ENCODE measurements around the gene TVP23A.

TVP23A gene

DNA sequence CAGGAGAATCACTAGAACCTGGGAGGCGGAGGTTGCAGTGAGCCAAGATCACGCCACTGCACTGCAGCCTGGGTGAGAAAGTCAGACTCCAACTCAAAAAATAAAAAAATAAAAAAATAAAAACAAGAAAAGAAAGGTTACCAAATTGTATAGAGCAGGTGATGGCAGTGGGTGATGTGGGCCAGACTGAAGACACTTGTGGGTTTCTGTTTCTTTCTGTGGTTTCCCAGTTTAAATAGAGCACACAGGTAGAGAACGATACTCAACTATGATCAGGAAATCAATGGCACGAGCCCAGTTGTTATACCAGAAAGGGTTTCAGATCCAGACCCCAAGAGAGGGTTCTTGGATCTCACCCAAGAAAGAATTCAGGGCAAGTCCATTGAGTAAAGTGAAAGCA lies 42.3 kb downstream of the TVP23A start:
- H3K9ac ChIP-seq (ENCODE audit: low read length): no peak overlapping the region
- no peak overlapping the region for H3K27ac ChIP-seq (ENCODE audit: low read depth, low read length)
- no peak overlapping the region for H3K4me3 ChIP-seq (ENCODE audit: low read length)
- no peaks in the 10 kb centered on the region for H3K36me3 ChIP-seq (ENCODE audit: control insufficient read depth, insufficient read depth, low read length)
- no peaks in the 10 kb centered on the region for H3K4me1 ChIP-seq (ENCODE audit: control insufficient read depth, insufficient read depth, low read length)
- no peaks in the 10 kb centered on the region for H3K27me3 ChIP-seq (ENCODE audit: control insufficient read depth, insufficient read depth, low read length)

DNA sequence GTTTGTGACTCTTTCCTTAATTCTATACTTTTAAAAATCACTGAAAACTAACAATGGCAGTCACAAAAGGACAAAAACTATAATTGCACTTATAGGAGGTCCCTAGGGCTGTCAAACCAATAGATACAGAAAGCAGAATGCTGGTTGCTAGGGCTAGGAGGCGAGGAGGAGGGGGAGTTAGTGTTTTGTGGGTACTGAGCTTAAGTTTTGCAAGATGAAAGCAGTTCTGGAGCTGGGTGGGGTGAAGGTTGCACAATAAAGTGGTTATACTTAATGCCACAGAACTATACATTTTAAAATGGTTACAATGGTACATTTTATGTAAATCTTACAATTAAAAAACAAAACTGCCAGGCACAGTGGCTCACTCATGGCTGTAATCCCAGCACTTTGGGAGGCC lies 47.7 kb downstream of the TVP23A start:
- no peaks in the 10 kb centered on the region for H3K27me3 ChIP-seq (ENCODE audit: control insufficient read depth, insufficient read depth, low read length)
- H3K4me1 ChIP-seq (ENCODE audit: control insufficient read depth, insufficient read depth, low read length): no peaks in the 10 kb centered on the region
- H3K27ac ChIP-seq (ENCODE audit: low read depth, low read length): no peak overlapping the region
- H3K36me3 ChIP-seq (ENCODE audit: control insufficient read depth, insufficient read depth, low read length): peaks cover 2% of the 10 kb centered on the region
- no peak overlapping the region for H3K4me3 ChIP-seq (ENCODE audit: low read length)
- no peak overlapping the region for H3K9ac ChIP-seq (ENCODE audit: low read length)

DNA sequence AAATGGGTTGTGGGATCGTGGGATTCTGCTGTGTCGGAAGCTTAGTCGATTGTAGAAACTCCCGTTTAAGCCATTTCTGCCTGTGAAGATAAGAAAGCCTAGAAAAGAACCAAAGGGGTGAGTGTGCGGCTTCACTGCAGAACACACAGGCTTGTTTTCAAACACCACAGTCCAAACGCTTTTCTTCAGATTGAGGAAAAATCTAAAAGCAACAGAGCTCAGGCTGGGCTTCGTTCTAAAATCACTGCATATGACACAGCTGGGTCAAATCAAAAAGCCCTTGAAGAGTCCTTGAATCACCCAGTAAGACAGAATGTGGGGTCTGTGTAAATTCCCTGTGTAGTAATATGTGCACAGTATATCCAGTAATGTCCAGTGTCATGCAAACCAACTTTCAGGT lies 49.2 kb downstream of the TVP23A start:
- H3K9ac ChIP-seq (ENCODE audit: low read length): no peak overlapping the region
- no peaks in the 10 kb centered on the region for H3K27me3 ChIP-seq (ENCODE audit: control insufficient read depth, insufficient read depth, low read length)
- no peak overlapping the region for H3K4me3 ChIP-seq (ENCODE audit: low read length)
- H3K4me1 ChIP-seq (ENCODE audit: control insufficient read depth, insufficient read depth, low read length): no peaks in the 10 kb centered on the region
- no peak overlapping the region for H3K27ac ChIP-seq (ENCODE audit: low read depth, low read length)
- peaks cover 2% of the 10 kb centered on the region for H3K36me3 ChIP-seq (ENCODE audit: control insufficient read depth, insufficient read depth, low read length)

DNA sequence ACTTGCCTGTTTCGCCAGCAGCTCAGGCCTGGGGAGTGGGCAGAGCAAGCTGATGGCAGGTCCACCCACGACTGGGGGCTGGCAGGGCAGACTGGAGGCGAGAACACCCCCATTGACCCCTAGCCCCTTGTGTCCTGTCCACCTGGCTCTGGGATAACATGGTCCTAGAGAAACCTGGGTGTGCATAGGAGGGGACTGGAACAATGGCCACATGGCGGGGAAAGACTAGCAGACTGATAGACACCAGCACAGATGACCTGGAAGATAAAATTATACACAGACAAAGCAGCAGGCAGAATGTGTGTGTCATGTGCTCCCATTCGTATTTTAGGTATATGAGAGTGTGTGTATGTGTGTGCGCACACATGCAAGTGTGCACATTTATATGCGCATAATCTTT lies 51.5 kb downstream of the TVP23A start:
- Histone ChIP-seq H3K27me3 (ENCODE audit: control insufficient read depth, insufficient read depth, low read length) (no peaks in the 10 kb centered on the region), H3K9ac (ENCODE audit: low read length) (no peak overlapping the region), H3K4me3 (ENCODE audit: low read length) (no peak overlapping the region), H3K27ac (ENCODE audit: low read depth, low read length) (no peak overlapping the region), H3K4me1 (ENCODE audit: control insufficient read depth, insufficient read depth, low read length) (no peaks in the 10 kb centered on the region), H3K36me3 (ENCODE audit: control insufficient read depth, insufficient read depth, low read length) (peaks cover 16% of the 10 kb centered on the region)

DNA sequence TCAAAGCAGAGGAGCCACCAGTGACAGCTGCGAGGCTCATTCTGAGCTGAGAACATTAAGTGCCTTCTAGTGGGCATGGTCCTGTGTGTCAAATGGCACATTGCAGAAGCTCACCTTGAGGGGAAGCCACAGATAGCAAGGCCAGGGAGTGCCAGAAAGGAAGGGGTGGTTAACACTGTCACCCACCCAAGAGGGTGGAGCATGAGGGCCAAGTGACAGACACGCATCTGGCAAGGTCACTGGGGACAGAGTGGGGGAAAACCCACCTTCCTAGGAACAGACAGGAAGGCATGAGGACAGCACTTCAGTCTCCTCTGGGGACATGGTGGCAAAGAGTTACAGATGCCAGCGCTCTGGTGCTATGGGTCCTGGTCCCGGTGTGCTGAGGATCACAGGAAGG lies 52.8 kb downstream of the TVP23A start:
- no peaks in the 10 kb centered on the region for H3K27me3 ChIP-seq (ENCODE audit: control insufficient read depth, insufficient read depth, low read length)
- no peaks in the 10 kb centered on the region for H3K4me1 ChIP-seq (ENCODE audit: control insufficient read depth, insufficient read depth, low read length)
- no peak overlapping the region for H3K27ac ChIP-seq (ENCODE audit: low read depth, low read length)
- no peak overlapping the region for H3K9ac ChIP-seq (ENCODE audit: low read length)
- peaks cover 16% of the 10 kb centered on the region for H3K36me3 ChIP-seq (ENCODE audit: control insufficient read depth, insufficient read depth, low read length)
- no peak overlapping the region for H3K4me3 ChIP-seq (ENCODE audit: low read length)

DNA sequence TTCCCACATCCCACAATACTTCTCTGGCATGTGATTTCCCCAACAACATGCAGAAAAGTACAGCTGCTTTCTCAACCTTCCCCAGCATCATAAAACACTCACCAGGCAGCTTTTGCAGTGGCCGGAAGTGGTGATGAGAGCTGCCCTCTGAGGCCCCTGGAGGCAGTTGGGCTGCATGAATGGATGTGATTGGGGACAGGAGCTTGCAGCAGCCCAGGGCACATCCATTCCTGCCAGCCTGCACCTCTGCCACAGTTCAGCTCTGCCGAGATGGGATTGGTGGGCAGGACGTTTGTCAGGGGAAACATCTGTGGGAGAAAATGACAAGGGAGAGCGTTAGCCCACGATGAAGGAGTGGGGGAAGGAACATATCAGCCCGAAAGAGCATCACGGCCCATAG lies 55.1 kb downstream of the TVP23A start:
- no peak overlapping the region for H3K9ac ChIP-seq (ENCODE audit: low read length)
- no peaks in the 10 kb centered on the region for H3K4me1 ChIP-seq (ENCODE audit: control insufficient read depth, insufficient read depth, low read length)
- H3K36me3 ChIP-seq (ENCODE audit: control insufficient read depth, insufficient read depth, low read length): peaks cover 29% of the 10 kb centered on the region
- no peak overlapping the region for H3K27ac ChIP-seq (ENCODE audit: low read depth, low read length)
- H3K27me3 ChIP-seq (ENCODE audit: control insufficient read depth, insufficient read depth, low read length): no peaks in the 10 kb centered on the region
- no peak overlapping the region for H3K4me3 ChIP-seq (ENCODE audit: low read length)

DNA sequence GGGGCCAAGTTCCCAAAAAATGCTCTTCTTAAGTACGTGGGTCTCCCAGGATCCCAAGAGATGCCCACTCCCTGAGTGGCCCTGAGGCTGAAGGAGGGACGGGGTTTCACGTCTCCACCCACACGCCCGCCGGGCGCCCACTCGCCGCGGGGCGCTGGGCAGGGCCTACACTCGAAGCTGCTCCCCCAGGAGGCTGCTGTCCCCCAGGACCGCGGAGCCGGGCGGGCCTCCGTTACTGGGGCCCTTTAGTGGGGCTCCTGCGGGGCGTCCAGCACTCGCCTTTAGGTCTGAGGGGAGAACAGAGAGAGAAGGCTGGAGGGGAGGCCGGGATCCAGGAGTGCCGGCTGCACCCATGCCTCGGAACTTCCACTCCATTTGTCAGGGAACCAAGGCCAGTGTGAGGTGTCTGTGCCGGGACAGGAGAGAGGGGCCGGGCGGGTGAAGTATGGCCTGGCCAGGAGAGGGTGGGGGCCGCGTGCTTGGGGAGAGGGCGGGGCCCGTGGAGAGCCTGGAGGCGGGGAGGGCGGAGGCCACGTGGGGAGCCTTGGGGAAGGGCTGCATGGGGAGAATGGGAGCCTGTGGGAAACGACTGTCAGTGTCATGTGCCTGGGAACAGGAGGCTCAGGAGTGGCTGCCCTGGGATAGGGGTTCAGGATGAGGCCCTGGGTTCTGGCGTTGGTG lies 56.1 kb downstream of the TVP23A start:
- no peak overlapping the region for H3K27ac ChIP-seq (ENCODE audit: low read depth, low read length)
- no peaks in the 10 kb centered on the region for H3K4me1 ChIP-seq (ENCODE audit: control insufficient read depth, insufficient read depth, low read length)
- H3K36me3 ChIP-seq (ENCODE audit: control insufficient read depth, insufficient read depth, low read length): peaks cover 32% of the 10 kb centered on the region
- H3K27me3 ChIP-seq (ENCODE audit: control insufficient read depth, insufficient read depth, low read length): no peaks in the 10 kb centered on the region
- H3K4me3 ChIP-seq (ENCODE audit: low read length): no peak overlapping the region
- H3K9ac ChIP-seq (ENCODE audit: low read length): no peak overlapping the region

DNA sequence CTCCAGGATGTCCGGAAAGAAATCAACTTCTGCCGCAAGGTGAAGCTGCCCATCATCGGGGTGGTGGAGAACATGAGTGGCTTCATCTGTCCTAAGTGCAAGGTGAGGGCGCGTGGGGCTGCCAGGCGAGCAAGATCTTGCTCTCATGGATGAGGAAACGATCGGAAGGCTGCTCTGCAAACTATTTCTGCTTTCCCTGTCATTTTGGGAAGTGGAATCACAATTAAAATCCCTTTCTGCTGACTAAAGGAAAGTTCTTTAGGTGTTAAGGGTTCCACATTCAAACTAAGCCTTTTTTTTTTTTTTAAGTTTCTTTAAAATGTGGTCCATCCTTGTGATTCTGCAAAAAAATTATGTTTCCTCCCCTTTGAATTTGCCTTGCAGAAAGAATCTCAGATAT lies 57.2 kb downstream of the TVP23A start:
- Histone ChIP-seq H3K36me3 (ENCODE audit: control insufficient read depth, insufficient read depth, low read length) (peaks cover 35% of the 10 kb centered on the region), H3K27ac (ENCODE audit: low read depth, low read length) (no peak overlapping the region), H3K4me3 (ENCODE audit: low read length) (no peak overlapping the region), H3K27me3 (ENCODE audit: control insufficient read depth, insufficient read depth, low read length) (no peaks in the 10 kb centered on the region), H3K4me1 (ENCODE audit: control insufficient read depth, insufficient read depth, low read length) (no peaks in the 10 kb centered on the region), H3K9ac (ENCODE audit: low read length) (no peak overlapping the region)

DNA sequence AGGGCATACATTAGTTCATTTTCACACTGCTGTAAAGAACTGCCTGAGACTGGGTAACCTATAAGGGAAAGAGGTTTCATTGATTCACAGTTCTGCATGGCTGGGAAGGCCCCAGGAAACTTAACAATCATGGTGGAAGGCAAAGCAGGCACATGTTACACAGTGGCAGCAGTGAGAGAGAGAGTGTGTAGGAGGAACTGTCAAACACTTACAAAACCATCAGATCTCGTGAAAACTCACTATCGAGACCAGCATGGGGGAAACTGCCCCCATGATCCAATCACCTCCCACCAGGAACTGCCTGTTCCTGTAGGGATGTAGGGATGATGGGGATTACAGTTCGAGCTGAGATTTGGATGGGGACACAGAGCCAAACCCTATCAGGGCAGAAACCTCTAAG lies 57.7 kb downstream of the TVP23A start:
- Histone ChIP-seq H3K27ac (ENCODE audit: low read depth, low read length) (no peak overlapping the region), H3K27me3 (ENCODE audit: control insufficient read depth, insufficient read depth, low read length) (no peaks in the 10 kb centered on the region), H3K9ac (ENCODE audit: low read length) (no peak overlapping the region), H3K4me3 (ENCODE audit: low read length) (no peak overlapping the region), H3K4me1 (ENCODE audit: control insufficient read depth, insufficient read depth, low read length) (no peaks in the 10 kb centered on the region), H3K36me3 (ENCODE audit: control insufficient read depth, insufficient read depth, low read length) (peaks cover 35% of the 10 kb centered on the region)

DNA sequence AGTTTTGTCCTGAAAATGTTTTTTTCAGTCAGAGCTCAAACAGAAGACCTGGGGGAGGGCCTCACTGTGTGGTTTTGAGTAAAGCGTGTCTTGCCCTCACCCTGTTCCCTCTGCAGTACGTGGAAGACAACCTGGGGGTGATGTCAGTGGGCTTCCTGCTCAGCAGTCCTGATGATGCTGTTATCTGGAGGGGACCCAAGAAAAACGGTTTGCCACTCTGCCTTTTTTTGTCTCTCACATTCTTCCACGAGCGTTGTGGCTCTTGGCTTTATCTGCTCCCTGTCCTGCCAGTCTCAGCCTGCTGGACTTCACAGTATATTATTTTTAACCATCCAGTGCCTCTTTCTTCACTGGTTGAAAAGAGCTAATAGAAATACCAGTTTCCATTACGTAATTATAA lies 62.0 kb downstream of the TVP23A start:
- Histone ChIP-seq H3K27ac (ENCODE audit: low read depth, low read length) (no peak overlapping the region), H3K9ac (ENCODE audit: low read length) (no peak overlapping the region), H3K27me3 (ENCODE audit: control insufficient read depth, insufficient read depth, low read length) (no peaks in the 10 kb centered on the region), H3K4me1 (ENCODE audit: control insufficient read depth, insufficient read depth, low read length) (no peaks in the 10 kb centered on the region), H3K36me3 (ENCODE audit: control insufficient read depth, insufficient read depth, low read length) (peaks cover 27% of the 10 kb centered on the region), H3K4me3 (ENCODE audit: low read length) (no peak overlapping the region)

DNA sequence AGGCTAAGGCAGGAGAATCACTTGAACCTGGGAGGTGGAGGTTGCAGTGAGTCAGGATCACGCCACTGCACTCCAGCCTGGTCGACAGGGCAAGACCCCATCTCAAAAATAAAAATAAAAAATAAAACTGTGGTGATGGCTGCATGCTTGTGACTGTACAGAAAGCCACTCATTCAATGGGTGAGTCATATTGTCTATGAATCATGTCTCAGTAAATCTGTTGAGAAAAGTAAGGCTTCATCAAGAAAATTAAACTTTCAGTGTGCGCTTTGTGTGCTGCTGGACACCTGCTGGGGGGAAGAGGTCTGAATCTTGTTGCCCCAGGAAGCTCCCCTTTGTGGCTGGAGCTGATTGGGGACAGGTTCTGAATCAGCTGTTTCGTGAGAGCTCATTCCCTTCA lies 63.7 kb downstream of the TVP23A start:
- Histone ChIP-seq H3K36me3 (ENCODE audit: control insufficient read depth, insufficient read depth, low read length) (peaks cover 29% of the 10 kb centered on the region), H3K9ac (ENCODE audit: low read length) (no peak overlapping the region), H3K4me1 (ENCODE audit: control insufficient read depth, insufficient read depth, low read length) (no peaks in the 10 kb centered on the region), H3K27me3 (ENCODE audit: control insufficient read depth, insufficient read depth, low read length) (no peaks in the 10 kb centered on the region), H3K27ac (ENCODE audit: low read depth, low read length) (no peak overlapping the region), H3K4me3 (ENCODE audit: low read length) (no peak overlapping the region)

DNA sequence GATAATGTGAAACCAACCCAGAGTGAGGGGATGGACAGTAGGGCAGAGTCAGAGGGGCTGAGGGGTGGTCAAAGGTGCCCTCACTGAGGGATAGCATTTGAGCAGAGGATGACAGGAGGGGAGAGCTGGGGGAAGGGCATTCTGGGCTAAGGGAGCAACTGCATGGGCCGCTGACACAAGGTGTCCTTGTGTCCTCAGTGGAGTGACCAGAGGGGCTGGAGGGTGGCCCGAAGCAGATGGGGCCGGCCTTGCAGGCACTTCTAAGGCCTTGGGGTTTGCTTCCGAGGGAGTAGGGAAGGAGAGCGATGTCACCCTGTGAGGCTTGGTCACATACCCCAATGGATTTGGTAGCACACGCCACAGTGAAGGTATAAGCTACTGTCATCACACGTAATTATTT lies 64.9 kb downstream of the TVP23A start:
- H3K36me3 ChIP-seq (ENCODE audit: control insufficient read depth, insufficient read depth, low read length): peaks cover 21% of the 10 kb centered on the region
- no peak overlapping the region for H3K9ac ChIP-seq (ENCODE audit: low read length)
- no peaks in the 10 kb centered on the region for H3K27me3 ChIP-seq (ENCODE audit: control insufficient read depth, insufficient read depth, low read length)
- no peak overlapping the region for H3K4me3 ChIP-seq (ENCODE audit: low read length)
- H3K27ac ChIP-seq (ENCODE audit: low read depth, low read length): no peak overlapping the region
- no peaks in the 10 kb centered on the region for H3K4me1 ChIP-seq (ENCODE audit: control insufficient read depth, insufficient read depth, low read length)

DNA sequence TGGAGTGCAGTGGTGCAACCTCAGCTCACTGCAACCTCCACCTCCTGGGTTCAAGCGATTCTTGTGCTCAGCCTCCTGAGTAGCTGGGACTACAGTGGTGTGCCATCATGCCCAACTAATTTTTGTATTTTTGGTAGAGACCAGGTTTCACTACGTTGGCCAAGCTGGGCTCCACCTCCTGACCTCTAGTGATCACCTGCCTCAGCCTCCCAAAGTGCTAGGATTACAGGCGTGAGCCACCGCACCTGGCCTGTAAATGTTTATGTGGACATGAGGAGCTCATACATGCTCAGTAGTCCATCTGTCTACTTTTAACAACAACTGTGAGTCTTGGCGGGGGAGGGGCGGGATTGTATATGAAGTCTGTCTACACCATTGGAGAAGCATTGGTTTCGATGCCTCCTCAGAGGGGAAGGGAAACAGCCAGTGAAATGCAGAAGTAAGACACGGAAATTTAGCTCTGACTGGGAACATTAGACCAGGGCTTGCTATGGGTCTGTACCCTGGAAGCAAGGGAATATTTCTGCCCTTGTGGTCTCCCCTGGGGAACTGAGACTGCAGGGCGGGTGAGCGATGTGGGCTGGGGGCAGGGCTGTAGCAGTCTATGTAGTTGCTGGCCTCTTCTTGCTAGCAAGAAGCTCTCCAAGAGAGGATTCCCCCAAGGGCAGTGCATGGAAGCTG lies 65.6 kb downstream of the TVP23A start:
- Histone ChIP-seq H3K27me3 (ENCODE audit: control insufficient read depth, insufficient read depth, low read length) (no peaks in the 10 kb centered on the region), H3K4me3 (ENCODE audit: low read length) (no peak overlapping the region), H3K36me3 (ENCODE audit: control insufficient read depth, insufficient read depth, low read length) (peaks cover 24% of the 10 kb centered on the region), H3K27ac (ENCODE audit: low read depth, low read length) (no peak overlapping the region), H3K4me1 (ENCODE audit: control insufficient read depth, insufficient read depth, low read length) (no peaks in the 10 kb centered on the region), H3K9ac (ENCODE audit: low read length) (no peak overlapping the region)

Data from rectal smooth muscle tissue (tissue), 1 donor.